Stimulated activated CD8-positive, alpha-beta memory T cell treated with anti-CD3 and anti-CD28 coated beads, Interleukin-2, amount 100 ng/mL, for 1 hour (primary cell): Measurements from ENCODE around the gene RNU6-1.

ENCODE experiments used
- DNase-seq, 2 donors: peaks; one replicate each; pipeline ENCODE4 v3.0.0-alpha.2; 2020; ENCODE audit warnings: low read depth in 2 of 2

Gene RNU6-1

DNA sequence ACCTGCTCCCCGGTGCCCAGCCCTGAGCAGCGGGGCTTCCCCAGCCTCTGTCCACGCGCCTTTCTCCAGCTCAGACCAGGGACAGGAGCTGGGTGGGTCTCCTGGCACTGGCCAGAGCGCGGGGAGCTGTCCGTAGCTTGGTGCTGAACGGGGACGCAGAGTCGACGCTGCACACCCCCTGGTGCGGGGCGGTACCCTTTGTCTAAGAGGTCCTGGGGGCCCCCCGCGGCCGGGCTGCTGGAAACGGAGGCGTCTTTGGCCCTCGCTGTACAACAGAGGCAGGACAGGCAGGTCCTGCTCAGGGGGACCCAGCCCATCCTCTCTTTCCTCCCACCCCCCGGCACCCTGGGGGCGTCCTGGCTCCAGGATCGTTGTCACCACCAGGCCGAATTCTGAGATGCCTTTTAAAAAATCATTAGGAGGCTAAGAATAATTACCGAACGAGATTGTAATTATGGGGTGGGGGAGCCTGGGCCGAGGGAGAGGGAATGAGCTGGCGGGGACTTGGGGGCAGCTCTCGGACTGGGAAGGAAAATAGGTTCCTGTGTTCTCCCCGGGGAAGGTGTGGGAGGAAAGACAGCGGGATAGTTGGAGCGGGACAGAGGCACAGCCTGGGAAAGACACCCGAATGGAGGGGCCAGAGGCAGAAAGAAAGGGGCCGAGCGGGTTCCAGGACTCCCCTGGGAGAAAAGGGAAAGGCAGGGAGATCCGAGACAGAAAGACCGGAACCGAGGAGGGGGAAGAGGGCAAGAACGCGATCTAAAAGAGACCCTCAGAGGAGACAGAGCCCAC, 18.7 kb downstream of the RNU6-1 start:
- no peak for DNase-seq

DNA sequence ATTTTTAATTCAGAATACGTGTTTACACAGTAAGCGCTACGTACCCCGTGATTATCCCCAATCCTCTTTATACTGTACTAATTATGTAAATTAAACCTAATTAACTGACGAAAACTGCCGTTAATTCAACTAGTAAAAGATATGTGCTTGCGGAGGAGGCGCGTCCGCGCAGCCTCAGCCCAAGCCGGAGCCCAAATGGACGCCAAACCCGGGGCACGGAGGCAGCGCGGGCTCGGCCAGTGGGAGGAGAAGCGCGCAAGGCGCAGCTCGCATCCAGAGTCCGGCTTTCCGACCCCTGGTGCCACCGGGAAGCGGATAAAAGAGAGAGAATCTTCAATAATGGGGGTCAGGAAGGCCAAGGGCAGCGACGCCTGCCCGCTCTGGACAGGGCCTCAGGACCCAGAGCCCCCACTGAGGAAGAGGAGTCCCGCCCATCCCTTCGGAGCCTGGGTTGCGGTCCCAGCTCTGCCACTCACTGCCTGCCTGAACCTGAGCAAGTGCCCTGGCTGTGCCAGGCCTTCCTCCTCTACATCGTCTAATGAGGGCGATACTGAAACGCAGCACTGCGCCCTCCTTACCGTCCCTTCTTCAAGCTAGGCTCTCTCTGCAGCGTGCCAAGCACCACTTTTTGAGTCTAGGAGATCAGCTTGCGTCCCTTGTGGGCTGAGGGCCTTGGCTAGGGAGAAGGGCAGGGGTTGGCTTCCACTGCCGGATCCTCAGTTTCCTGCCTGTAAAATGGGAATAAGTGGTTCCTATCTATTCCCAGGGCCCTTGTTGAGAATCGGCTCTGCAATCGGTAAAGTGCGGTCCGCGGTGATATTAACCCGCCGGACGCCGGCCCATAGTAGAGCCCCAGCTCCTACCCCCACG, 19.5 kb downstream of the RNU6-1 start:
- DNase-seq: no peak

DNA sequence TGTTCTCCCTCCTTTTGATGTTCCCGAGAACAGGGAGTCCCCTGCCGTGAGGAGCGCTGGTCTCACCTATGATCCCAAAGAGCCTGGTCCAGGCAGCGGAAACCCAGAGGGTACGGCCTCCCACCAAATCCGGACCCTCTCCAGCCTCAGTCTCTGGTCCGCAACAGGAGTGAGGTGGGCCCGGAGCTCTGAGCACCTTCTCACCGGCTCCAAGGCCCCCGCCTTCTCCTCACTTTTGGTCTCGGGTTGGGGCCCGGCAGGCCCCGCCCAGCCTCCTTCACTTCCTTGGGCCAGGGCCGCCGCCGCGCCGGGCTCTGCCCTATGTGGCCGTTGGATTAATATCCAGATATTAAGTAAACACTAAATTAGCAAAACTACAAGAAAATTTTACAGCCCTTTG, 20.2 kb downstream of the RNU6-1 start:
- DNase-seq: no peak

DNA sequence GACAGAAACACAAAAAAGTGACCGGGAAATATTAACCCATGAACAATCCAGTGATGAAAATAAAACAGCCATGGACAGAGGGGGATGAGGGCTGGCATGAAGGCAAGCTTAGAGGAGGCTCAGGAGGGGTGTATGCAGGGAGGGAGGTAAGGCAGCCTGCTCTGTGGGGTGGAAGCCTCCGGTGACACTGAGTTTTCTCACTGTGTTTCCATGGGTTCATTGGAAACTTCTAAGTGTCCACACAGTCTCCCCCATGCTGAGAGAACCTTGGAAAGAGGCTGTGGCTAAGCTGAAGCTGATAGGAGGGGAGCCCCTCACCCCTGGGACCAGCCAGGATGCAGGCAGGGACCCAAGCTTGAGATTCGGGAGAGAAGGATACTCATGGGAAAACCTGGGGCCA, 21.4 kb downstream of the RNU6-1 start:
- DNase-seq: no peak

DNA sequence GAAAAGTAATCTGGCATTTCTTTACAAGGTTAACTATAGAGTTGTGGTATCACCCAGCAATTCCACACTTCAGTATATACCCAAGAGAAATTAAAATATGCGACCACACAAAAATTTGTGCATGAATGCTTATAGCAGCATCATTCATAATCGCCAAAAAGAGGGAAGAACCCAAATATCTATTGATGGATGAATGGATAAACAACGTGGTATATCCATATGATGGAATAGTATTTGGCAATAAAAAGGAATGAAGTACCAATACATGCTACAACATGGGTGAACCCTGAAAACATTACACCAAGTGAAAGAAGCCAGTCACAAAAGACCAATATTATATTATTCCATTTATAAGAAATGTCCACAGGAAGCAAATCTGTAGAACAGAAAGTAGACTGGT, 23.2 kb downstream of the RNU6-1 start:
- DNase-seq: no peak

DNA sequence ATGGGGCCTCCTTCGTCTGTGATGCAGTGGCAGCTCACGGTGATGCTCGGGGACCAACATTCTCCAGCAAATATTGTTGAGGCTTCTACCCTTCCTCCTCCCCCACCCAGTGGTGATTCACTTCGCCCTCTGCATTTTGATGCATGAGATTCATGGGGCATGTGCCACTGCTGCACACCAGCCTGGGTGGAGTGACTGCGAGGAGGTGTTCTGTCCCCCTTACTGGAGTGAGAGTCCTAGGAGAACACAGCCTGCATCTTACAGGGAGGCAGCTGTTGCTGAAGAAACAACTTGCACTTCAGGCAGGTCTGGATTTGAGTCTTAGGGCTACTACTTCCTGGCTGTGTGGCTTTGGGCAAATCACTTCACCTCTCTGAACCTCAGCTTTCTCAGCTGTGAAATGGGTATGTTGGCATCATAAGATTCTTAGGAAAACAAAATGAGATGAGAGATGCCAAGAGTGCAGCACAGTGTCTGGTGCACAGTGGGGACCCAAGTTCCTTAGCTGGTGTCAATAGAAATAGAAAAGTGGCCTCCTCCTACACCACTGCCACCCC, 24.7 kb downstream of the RNU6-1 start:
- DNase-seq: no peak

DNA sequence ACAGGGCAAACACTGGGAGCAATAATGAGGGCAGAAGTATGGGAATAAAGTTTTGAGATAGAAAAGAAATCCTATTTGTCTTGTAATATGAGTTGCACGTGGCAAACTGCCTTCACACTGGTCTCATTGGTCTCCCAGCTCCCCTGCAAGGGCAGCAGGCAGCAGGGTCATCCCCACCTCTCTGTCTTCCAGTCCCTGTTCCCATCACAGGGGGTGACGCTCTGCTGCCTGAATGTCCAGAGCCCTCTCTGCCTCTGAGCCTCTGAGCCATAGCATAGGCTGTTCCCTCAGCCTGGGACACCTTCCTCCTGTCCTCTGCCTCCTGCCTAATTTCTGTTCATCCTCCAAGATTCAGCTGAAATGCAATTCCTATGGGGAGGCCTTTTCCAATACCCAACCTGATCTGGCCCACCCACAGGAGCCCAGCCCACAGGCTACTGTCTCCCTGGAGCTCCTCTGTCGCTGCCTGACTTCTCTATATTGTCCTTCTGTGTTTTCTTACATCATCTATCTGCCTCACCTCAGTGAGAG, 26.7 kb downstream of the RNU6-1 start:
- DNase-seq: no peak

DNA sequence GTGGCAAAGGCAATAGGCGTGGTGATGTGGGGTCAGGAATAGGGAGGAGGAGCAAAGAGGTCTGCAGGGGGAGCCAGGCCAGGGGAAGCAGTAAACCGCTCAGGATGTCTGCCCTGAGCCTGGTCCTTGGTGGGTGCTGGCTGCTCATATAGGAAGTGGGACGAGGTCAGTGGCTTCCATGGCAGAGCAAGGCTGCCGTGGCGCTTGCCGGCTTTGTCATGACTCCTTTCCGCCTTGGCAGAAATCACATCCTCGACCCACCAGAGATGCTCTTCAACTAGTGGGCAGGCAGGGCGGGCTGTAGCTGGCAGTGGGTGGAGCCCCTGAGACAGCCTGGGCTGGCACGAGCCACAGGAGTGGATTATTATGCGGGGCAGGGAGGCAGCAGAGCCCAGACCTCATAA, 27.6 kb downstream of the RNU6-1 start:
- DNase-seq: no peak

DNA sequence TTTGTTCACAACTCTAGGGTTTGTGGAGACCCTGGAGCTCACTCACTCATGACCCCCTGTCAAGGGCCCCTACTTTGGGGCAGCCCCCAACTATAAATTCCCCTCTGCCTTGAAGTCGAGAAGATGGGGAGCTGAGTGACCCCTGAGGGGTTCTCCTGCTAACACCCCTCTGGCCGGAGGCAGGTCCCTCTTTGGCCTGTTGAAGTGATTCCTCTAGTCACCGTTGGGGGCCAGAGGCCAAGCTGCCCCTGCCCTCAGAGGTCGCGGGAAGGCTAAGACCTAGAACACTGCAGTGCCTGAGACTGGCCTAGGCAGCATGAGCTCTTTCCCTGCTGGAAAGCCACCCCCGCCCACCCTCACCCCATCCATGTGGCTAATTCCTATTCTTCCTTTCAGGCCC, 30.0 kb downstream of the RNU6-1 start:
- DNase-seq: no peak

DNA sequence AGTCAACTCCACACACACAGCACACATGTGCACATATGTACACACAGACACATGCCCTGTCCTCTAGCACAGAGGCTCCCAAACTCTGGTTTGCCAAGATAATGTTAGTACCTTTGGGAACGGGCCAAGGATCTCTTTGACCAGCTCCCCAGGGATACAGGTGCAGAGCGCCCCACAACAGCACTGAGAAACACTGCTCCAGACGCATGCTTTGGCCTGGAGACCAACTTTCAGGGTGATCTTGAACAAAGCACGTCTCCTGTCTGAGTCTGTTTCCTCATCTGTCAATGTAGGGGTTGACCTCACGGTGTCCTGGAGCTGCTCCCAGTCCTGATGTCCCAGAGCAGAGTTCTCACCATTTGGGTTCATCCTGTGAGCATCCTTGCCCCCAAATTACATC, 30.4 kb downstream of the RNU6-1 start:
- no peak for DNase-seq

DNA sequence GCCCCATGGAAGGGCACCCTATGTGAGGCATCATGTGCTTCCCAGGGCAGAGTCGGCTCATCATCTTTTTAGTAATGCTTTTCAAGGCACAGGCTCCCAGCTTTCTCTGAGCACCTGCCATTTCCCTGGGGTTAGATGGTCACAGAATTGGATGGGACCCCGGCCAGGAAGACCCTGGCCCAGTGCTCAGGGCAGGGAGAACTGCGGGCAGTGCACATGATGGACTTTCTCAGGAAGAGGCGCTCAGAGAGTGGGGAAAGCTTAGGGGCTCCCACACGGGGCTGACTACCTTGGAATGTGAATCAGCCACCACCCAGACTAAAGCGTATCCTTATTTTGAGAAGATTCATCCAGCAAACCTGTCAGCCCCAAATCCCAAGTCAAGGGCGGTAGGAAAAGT, 31.0 kb downstream of the RNU6-1 start:
- DNase-seq: no peak

DNA sequence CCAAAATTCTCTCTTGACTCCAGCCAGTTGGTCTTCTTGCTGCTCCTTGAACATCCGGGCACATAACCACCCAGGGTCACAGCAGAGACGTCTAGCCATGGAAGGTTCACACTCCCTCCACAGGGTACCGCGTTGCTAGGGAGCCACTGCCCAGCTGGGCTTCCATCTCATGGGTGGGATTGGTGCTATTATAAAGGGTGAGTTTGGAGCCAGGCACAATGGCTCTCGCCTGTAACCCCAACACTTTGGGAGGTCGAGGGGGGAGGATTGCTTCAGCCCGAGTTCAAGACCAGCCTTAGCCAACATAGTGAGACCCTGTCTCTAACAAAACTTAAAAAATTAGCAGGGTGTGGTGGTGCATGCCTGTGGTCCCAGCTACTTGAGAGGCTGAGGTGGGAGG, 32.0 kb downstream of the RNU6-1 start:
- no peak for DNase-seq

DNA sequence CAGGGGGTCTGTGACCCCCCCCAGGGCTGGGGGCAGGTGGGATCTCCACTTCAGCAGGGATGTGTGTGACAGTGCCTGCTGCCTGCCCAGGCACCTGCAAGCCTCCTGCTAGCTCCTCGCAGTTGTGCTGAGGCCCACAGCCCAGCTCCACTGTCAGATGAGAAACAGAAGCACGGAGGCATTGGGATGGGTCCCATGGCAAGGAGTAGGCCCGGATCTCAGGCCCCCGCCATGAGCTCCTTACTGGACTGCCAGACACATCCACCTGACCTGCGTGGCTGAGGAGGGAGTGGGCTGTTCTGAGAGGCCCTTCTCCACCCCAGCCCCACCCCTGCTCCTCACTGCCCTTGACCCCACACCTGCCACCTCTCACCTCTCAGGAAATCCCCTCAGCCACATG, 32.7 kb downstream of the RNU6-1 start:
- DNase-seq: no peak

DNA sequence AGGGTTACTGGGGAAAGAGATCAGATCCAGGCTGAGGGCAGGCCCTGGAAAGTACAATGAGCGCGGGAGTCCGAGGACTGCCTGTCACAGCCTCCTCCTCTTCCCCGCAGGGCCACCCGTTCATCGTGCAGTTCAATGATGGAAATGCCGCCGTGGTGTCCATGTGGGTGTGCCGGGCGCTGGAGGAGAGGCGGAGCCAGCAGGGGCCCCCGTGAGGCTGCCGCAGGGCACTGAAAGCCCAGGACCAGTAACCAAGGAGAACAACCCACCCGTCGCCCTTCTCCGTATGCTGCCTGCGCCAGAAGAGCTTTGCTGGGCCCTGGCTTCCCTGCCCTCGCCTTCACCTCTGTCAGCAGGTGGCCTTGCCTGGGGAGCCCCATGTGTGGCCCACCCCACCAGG, 33.3 kb downstream of the RNU6-1 start:
- DNase-seq: no peak

DNA sequence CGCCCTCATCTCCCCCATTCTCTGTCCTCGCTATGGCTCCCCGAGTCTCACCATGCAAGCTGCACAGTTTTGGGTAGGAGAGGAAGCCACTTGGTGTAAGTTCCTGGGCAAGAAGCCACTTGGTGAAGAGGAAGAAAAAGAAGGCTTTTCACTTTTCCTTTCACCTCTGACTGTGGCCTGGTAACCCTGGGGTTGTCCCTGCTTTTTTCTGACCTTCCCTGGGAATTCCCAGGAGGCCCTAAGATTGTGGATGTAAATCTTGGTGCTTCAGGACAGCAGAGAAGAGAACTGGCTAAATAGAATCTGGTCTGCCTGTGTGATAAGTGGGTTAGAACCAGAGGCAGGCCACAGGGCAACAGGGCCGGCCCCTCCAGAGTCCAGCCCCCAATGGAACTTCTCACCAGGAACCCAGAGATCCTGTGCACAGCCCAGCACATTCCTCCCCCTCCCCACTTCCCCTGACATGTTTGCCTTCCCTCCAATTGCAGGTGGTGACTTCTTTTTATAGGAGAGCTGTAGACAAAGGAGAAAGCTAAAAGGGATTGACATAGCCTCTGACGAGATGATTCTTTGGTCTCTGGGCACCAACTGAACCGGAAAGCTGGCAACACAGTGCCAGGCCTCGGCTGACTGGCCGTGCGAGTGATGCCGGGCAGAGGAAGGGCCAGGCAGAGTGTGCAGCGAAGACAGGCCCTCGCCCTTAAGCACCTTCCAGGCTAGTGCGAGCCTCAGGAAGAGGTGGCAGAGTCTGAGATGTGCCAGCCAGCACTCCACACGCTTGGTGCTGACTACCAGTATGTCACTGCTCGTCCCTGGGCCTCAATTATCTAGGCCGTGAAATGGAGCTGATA, 34.0 kb downstream of the RNU6-1 start:
- no peak for DNase-seq

DNA sequence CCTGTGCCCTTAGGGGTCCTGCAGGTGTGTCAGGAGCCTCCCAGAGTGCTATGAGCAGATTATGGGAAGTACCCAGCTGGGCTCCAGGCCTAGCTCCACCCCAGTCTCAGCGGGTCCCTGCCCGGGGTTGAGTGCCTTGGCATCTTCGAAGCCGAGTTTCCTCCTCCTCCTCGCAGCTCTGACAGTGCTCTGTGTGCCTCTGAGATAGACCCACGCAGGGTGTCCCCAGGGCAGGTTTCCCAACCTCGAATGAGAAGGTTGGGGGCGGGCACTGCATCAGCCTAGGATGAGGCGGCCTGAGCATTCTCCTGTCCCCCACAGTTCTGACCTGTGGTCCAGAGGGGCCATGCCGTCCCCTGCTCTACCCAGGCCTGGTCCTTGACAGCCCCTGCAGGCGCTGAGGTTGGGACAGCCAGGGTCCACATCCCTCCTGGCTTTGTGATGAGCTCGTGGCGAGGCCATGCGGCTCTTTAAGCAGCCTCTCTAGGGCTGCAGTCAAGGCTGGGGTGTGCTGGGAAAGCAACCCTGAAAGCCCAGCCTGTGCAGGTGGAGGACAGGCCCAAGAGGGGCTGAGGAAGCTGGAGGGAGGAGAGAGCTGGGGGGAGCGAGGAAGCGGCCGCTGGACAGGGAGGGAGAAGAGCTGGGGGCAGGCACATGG, 34.7 kb downstream of the RNU6-1 start:
- DNase-seq: no peak

DNA sequence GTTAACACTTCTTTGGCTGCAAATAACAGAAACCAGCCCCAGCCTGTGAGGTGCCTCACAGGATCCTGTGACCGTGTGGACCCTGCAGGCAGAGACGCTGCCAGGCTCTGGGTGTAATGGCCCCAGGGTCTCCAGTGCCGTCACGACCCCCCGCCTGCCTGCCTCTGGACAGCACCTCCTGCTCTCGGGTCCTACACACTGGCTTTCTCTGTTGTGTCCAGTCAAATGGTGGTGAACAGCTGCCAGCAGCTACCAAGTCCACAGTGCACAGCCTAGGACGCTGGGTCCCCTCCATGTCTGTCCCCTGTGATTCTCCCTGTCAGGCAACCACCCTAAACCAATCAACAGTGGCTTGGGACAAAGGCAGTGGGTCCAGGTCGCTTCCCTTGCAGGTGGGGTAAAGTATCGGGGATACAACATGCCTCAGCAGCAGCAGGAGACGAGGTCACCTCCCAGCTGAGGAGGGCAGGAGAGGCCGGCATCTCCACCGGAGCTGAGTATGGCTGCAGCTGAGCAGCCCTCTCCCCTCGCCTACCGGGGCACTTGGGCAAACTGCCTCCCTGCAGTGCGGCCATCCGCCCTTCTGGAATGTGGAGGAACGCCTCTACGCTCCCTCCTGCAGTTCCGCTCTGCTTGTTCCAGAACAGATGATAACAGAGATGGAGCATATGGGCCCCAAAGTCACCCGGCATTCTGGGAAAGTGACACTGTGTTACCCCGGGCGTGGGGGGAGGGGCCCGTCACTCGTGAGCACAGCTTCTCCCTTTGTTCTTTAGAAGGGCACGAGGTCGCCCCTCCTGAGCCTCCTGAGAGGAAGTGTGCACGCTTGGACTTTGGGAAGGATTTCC, 35.6 kb downstream of the RNU6-1 start:
- no peak for DNase-seq

DNA sequence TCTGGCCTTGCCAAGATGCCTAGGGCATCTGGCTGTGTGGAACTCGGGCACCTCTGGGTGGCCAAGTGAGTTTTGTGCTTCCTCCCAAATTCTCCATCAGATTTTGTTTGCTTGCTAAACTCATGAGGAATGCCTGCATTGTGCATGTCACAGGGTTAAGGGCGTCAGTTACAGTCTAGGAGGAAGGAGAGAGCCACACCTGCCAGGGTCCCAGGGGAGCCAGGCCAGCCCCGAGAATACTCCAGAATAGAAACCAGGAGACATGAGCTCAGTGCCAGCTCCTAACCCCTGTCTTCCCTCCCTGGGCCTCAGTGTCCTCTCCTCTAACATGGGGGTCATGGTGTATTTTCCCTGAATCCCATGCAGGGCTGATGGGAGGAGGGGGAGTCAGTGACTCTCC, 36.5 kb downstream of the RNU6-1 start:
- DNase-seq: no peak

DNA sequence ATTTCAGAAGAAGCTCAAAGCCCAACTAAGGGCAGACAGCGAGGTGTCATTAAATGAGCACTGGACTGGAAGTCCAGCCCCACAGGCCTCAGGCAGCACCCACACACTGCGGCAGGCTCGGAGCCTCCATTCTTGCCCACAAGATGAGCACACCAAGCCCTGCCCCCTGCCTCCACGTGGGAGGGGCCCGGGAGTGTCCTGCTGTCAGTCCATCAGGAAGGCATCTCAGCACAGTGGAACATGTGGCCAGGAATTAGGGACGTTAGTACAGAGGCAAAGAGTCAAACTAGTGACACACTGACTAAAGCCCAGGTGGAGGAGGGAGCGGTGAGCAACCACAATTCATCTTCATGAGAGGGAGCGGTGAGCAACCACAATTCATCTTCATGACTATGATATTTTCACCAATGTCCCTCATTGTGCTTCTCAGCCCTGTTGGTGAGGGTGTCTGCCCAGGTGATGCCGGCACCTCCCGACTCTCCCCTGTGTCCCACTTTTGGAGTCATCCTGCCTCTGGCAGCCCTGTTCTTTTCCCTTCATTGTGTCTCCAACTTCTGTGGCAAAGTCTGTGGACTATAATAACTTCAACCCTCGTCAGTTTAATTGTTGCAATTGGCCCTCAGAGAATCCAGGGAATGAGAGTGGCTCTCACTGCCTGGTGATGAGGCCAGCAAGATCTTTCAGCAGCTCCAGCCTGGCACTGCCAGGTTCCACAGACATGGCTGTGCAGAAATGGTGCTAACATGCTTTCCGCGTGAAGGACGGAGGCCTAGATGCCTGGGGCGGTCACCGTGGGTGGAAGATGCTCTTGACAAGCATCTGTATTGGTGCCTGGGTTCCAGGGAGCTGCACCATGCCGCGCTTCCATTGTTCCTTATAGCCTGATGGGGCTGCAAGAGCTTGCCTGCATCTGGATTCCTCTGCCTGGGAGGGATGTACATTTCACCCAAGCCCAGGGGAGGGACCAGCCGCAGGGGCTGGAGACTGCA, 37.6 kb downstream of the RNU6-1 start:
- no peak for DNase-seq
